H9 (cell line): ENCODE measurements around the gene TRPV5. TPM values are rescaled to one million over a fixed set of nuclear protein-coding genes. Genes with fewer than 3 reads are reported as not detected.

Experiments used
- DNase-seq: peaks from one replicate; pipeline ENCODE4 v3.0.0-alpha.2; 2017
- H2AFZ ChIP-seq: one replicate; pipeline ENCODE4 v1.6.1; 2013; ENCODE audit warnings: mild to moderate bottlenecking, low read length, control low read depth, moderate library complexity
- H2AK5ac ChIP-seq: 2 replicates; pipeline ENCODE4 v1.6.1; 2013; ENCODE audit warnings: low read length, control low read depth, mixed read lengths; ENCODE audit not compliant: insufficient read length
- H2BK120ac ChIP-seq: one replicate; pipeline ENCODE4 v1.6.1; 2013; ENCODE audit warnings: low read depth, mild to moderate bottlenecking, low read length, control low read depth, inconsistent platforms; ENCODE audit not compliant: poor library complexity, severe bottlenecking
- H2BK12ac ChIP-seq: 2 replicates; pipeline ENCODE4 v1.6.1; 2013; ENCODE audit warnings: low read length, control low read depth, mixed read lengths, low read depth; ENCODE audit not compliant: insufficient read length
- H2BK15ac ChIP-seq: 2 replicates; pipeline ENCODE4 v1.6.1; 2013; ENCODE audit warnings: low read depth, low read length, control low read depth
- H2BK20ac ChIP-seq: one replicate; pipeline ENCODE4 v1.6.1; 2013; ENCODE audit warnings: low read depth, mild to moderate bottlenecking, low read length, control low read depth, inconsistent platforms; ENCODE audit not compliant: poor library complexity, severe bottlenecking
- H2BK5ac ChIP-seq: 2 replicates; pipeline ENCODE4 v1.6.1; 2013; ENCODE audit warnings: low read length, control low read depth, mixed read lengths; ENCODE audit not compliant: insufficient read length
- H3K14ac ChIP-seq: 2 replicates; pipeline ENCODE4 v1.6.1; 2013; ENCODE audit warnings: low read length, control low read depth; ENCODE audit not compliant: insufficient read depth
- H3K18ac ChIP-seq: 2 replicates; pipeline ENCODE4 v1.6.1; 2013; ENCODE audit warnings: low read depth, mild to moderate bottlenecking, mixed read lengths, low read length, control low read depth; ENCODE audit not compliant: insufficient read length
- H3K23ac ChIP-seq: 2 replicates; pipeline ENCODE4 v1.6.1; 2013; ENCODE audit warnings: low read length, control low read depth, mixed read lengths, low read depth; ENCODE audit not compliant: insufficient read length
- H3K23me2 ChIP-seq: 2 replicates; pipeline ENCODE4 v1.6.1; 2013; ENCODE audit warnings: low read depth, mild to moderate bottlenecking, mixed read lengths, low read length, control low read depth; ENCODE audit not compliant: insufficient read length, poor library complexity, severe bottlenecking
- H3K27ac ChIP-seq: 2 replicates; pipeline ENCODE4 v1.5.1; 2013; ENCODE audit warnings: low read length, control low read depth, mixed read lengths, low read depth; ENCODE audit not compliant: insufficient read length
- H3K27me3 ChIP-seq: 2 replicates; pipeline ENCODE4 v1.6.1; 2013; ENCODE audit warnings: low read length, control low read depth, inconsistent platforms; ENCODE audit not compliant: insufficient read depth
- H3K4ac ChIP-seq: 2 replicates; pipeline ENCODE4 v1.6.1; 2013; ENCODE audit warnings: low read depth, mild to moderate bottlenecking, control low read depth, inconsistent platforms, low read length, moderate library complexity
- H3K4me1 ChIP-seq: 2 replicates; pipeline ENCODE4 v1.6.1; 2013; ENCODE audit warnings: low read length, control low read depth, inconsistent platforms; ENCODE audit not compliant: insufficient read depth
- H3K4me2 ChIP-seq: 2 replicates; pipeline ENCODE4 v1.6.1; 2013; ENCODE audit warnings: low read length, control low read depth, mixed read lengths; ENCODE audit not compliant: insufficient read length, insufficient read depth
- H3K56ac ChIP-seq: 2 replicates; pipeline ENCODE4 v1.6.1; 2013; ENCODE audit warnings: low read depth, mild to moderate bottlenecking, mixed read lengths, low read length, control low read depth; ENCODE audit not compliant: insufficient read length
- H3K79me1 ChIP-seq: 2 replicates; pipeline ENCODE4 v1.6.1; 2013; ENCODE audit warnings: low read depth, mild to moderate bottlenecking, moderate library complexity, low read length, control low read depth, inconsistent platforms; ENCODE audit not compliant: insufficient read depth, poor library complexity, severe bottlenecking
- H3K79me2 ChIP-seq: 2 replicates; pipeline ENCODE4 v1.6.1; 2013; ENCODE audit warnings: low read length, control low read depth, inconsistent platforms; ENCODE audit not compliant: insufficient read depth
- H3K9ac ChIP-seq: 2 replicates; pipeline ENCODE4 v1.6.1; 2013; ENCODE audit warnings: low read length, control low read depth, mixed read lengths; ENCODE audit not compliant: insufficient read length; ENCODE audit errors: extremely low read depth
- H3K9me3 ChIP-seq: one replicate; pipeline ENCODE4 v1.6.1; 2013; ENCODE audit warnings: low read depth, low read length, inconsistent platforms; ENCODE audit not compliant: control insufficient read depth
- H3T11ph ChIP-seq: one replicate; pipeline ENCODE4 v1.6.1; 2013; ENCODE audit warnings: mild to moderate bottlenecking, low read length, control low read depth, inconsistent platforms
- H4K20me1 ChIP-seq: one replicate; pipeline ENCODE4 v1.6.1; 2013; ENCODE audit not compliant: control insufficient read depth, insufficient read length, insufficient read depth
- H4K5ac ChIP-seq: 2 replicates; pipeline ENCODE4 v1.6.1; 2013; ENCODE audit warnings: low read depth, mild to moderate bottlenecking, mixed read lengths, low read length, control low read depth; ENCODE audit not compliant: insufficient read length
- H4K8ac ChIP-seq: replicated peaks from 2 replicates; pipeline ENCODE4 v1.6.1; 2013; ENCODE audit warnings: low read length, control low read depth, mixed read lengths, low read depth; ENCODE audit not compliant: insufficient read length
- H4K91ac ChIP-seq: 2 replicates; pipeline ENCODE4 v1.6.1; 2013; ENCODE audit warnings: low read depth, mild to moderate bottlenecking, moderate library complexity, mixed read lengths, low read length, control low read depth; ENCODE audit not compliant: insufficient read length
- H3K27ac Mint-ChIP-seq, 3 experiments: 2 replicates in 2 of 3; 3 replicates in 1 of 3; pipeline ENCODE4 v1.8.0; 2020 to 2021; ENCODE audit warnings: mixed read lengths in 3 of 3, mild to moderate bottlenecking in 1 of 3, moderate library complexity in 1 of 3
- H3K27me3 Mint-ChIP-seq: 2 replicates; pipeline ENCODE4 v1.8.0; 2021; ENCODE audit warnings: low read depth, mild to moderate bottlenecking, moderate library complexity, mixed read lengths
- H3K36me3 Mint-ChIP-seq, 3 experiments: 2 replicates in 2 of 3; 3 replicates in 1 of 3; pipeline ENCODE4 v1.8.0; 2020 to 2021; ENCODE audit warnings: low read depth in 3 of 3, mixed read lengths in 3 of 3; ENCODE audit not compliant: insufficient read depth in 1 of 3
- H3K4me1 Mint-ChIP-seq, 2 experiments: 2 replicates each; pipeline ENCODE4 v1.8.0; 2020; ENCODE audit warnings: mixed read lengths in 2 of 2
- H3K4me3 Mint-ChIP-seq, 2 experiments: 2 replicates in 1 of 2; 3 replicates in 1 of 2; pipeline ENCODE4 v1.8.0; 2020 to 2021; ENCODE audit warnings: mild to moderate bottlenecking in 2 of 2, mixed read lengths in 2 of 2, moderate library complexity in 1 of 2
- H3K9me3 Mint-ChIP-seq, 2 experiments: 2 replicates in 1 of 2; 3 replicates in 1 of 2; pipeline ENCODE4 v1.8.0; 2020; ENCODE audit warnings: mild to moderate bottlenecking in 2 of 2, mixed read lengths in 2 of 2, moderate library complexity in 1 of 2
- WGBS: extraction: QIAGEN DNeasy Blood & Tissue Kit; methylation state at CpG from one replicate; pipeline ENCODE4 v1.1.7; 2013; ENCODE audit warnings: missing lambda C conversion rate, low lambda C conversion rate, mixed read lengths; ENCODE audit not compliant: insufficient read length; ENCODE audit errors: extremely low coverage; 5-methylcytosine and 5-hydroxymethylcytosine counted together
- total RNA-seq: library from RNA; stranded (reverse); gene quantifications from 2 replicates; pipeline ENCODE4 v1.2.1, GENCODE V29; 2021
- TF ChIP-seq, protein P1 (sequence below): fragments of 200-600 bp; sonication (generic); conservative IDR thresholded peaks from 3 replicates; pipeline ENCODE4 v1.8.0; 2021; ENCODE audit warnings: antibody characterized with exemption, mild to moderate bottlenecking

The TRPV5 gene
- total RNA-seq, 1 experiment from 2014 or later, result not detected

DNA sequence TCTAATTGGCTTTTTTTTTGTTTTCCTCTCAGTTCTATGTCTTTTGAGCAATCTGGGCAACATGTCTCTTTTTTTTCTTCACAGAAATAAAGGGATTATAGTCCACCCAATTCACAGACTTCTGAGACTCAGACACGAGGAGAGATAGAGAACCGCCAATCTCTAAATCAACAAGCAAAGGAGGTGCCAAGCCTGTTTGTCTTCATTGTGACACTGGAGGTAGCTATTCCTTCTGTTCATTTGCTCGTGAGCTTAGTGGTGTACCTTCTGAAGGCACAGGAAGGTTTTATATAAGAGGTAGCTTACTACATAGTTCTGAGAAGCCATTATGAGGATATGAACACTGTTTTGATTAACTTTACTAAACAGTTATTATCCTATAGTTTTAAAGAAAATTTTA, 72.6 kb downstream of the TRPV5 start:
- H3K4me3 Mint-ChIP-seq, result no peak overlapping the region
- Histone ChIP-seq H4K8ac (no peak overlapping the region), H3K9me3 (no peaks in the 10 kb centered on the region), H3K27me3 (no peaks in the 10 kb centered on the region; the same call in 1 of the 2 replicates), H3T11ph (no peak overlapping the region), H3K79me2 (no peaks in the 10 kb centered on the region), H2BK15ac (no peak overlapping the region), H3K14ac (no peak overlapping the region), H3K27ac (no peak overlapping the region), H2BK5ac (no peak overlapping the region), H3K4me1 (peaks cover 8% of the 10 kb centered on the region), H3K9ac (no peak overlapping the region), H3K79me1 (no peaks in the 10 kb centered on the region), H3K23me2 (no peaks in the 10 kb centered on the region), H2AFZ (no peak overlapping the region), H4K91ac (no peak overlapping the region), H4K20me1 (no peaks in the 10 kb centered on the region), H2BK120ac (no peak overlapping the region), H3K23ac (no peak overlapping the region), H2AK5ac (no peak overlapping the region), H3K18ac (no peak overlapping the region), H3K56ac (no peak overlapping the region), H2BK12ac (no peak overlapping the region), H2BK20ac (no peak overlapping the region), H3K4me2 (no peak overlapping the region), H4K5ac (no peak overlapping the region), H3K4ac (no peak overlapping the region)
- peaks cover 20% of the 10 kb centered on the region for H3K27me3 Mint-ChIP-seq
- H3K9me3 Mint-ChIP-seq, result no peaks in the 10 kb centered on the region
- no peak for DNase-seq
- TF ChIP-seq, protein P1, sequence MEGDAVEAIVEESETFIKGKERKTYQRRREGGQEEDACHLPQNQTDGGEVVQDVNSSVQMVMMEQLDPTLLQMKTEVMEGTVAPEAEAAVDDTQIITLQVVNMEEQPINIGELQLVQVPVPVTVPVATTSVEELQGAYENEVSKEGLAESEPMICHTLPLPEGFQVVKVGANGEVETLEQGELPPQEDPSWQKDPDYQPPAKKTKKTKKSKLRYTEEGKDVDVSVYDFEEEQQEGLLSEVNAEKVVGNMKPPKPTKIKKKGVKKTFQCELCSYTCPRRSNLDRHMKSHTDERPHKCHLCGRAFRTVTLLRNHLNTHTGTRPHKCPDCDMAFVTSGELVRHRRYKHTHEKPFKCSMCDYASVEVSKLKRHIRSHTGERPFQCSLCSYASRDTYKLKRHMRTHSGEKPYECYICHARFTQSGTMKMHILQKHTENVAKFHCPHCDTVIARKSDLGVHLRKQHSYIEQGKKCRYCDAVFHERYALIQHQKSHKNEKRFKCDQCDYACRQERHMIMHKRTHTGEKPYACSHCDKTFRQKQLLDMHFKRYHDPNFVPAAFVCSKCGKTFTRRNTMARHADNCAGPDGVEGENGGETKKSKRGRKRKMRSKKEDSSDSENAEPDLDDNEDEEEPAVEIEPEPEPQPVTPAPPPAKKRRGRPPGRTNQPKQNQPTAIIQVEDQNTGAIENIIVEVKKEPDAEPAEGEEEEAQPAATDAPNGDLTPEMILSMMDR, result no peak
- peaks cover 36 to 50% of the 10 kb centered on the region in 2 experiments for H3K4me1 Mint-ChIP-seq
- peaks cover 0 to 10% (median 0%) of the 10 kb centered on the region in 3 experiments; a peak in 3 of 7 replicates for H3K36me3 Mint-ChIP-seq
- no peak overlapping the region for H3K27ac Mint-ChIP-seq
- WGBS, result no CpG with 5 or more reads among the region's 3 CpGs
